Left cardiac atrium (tissue), 4 donors: ENCODE results near the gene NAT14. TPM values are rescaled to one million over a fixed set of nuclear protein-coding genes. Genes with fewer than 3 reads are reported as not detected.
A peak's percentile ranks its signal among the peaks of the same experiment; 100 is the strongest.
"Not testable (repeated sequence)": the region's sequence is repeated elsewhere in the genome, so short reads cannot be mapped to it uniquely, and the experiment has no call there.

Experiments
- ATAC-seq, 2 donors: fragments of 200-7000 bp; cut with Tn5 transposase; one replicate each; pipeline ENCODE4 v1.9.1; 2020; ENCODE audit warnings: mild to moderate bottlenecking in 2 of 2, moderate library complexity in 2 of 2
- DNase-seq: peaks from one replicate; pipeline ENCODE4 v3.0.0-alpha.2; 2020
- intact Hi-C, 2 donors: fragments of 100-400 bp; cut with DNase I; formaldehyde crosslinking; loops; one replicate each; pipeline versions ENCODE4 v1.14.1 to v1.15.1; 2022 to 2023
- total RNA-seq, 2 donors: library from RNA; stranded (reverse); fragmentation: NEBNext Ultra II Directional; extraction: Animal tissue kit (Norgen Biotek cat#: 25700); gene quantifications; one replicate each; pipeline ENCODE4 v1.2.1, GENCODE V29; 2021
- donor health status: DM: no; HTN: yes; CAD: no.
- donor health status: DM: no; HTN: yes; CAD: no; lungs with severe emphysema.
- donor health status: DM: yes; HTN: yes; CAD: no.
- donor health status: Dilated cardiomyopathy.

Gene NAT14
- total RNA-seq, 2 donors from 2014 or later, result 9.2 to 13.7 TPM

DNA sequence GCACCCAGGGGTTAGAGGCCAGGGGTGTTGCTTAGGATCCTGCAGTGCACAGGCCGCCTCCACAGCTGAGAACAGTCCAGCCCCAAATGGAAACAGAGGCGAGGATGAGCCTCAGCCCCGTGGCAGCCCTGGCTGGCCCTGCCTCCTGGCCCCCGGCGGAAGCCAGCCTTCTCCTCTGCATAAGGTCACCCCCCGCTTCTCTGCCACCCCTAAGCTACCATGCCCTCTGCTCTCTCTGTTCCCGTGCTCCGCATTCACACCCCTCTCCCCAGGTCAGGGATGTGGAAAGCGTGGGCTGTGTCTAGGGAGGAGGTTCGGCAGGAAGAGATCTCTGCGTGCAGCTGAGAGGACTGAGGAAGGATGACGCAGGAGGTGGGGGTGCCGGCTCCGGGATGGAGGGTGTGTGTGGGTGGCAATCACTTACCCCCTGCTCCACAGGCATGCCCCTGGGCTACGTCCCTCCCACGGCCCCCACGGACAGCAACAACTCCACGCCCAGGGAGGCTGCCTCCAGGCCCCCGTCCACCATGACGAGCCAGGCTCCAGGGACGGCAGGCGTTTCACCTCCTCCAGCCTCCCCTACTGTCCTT, 9.3 kb downstream of the NAT14 start:
- intact Hi-C loops, result no loop called here

DNA sequence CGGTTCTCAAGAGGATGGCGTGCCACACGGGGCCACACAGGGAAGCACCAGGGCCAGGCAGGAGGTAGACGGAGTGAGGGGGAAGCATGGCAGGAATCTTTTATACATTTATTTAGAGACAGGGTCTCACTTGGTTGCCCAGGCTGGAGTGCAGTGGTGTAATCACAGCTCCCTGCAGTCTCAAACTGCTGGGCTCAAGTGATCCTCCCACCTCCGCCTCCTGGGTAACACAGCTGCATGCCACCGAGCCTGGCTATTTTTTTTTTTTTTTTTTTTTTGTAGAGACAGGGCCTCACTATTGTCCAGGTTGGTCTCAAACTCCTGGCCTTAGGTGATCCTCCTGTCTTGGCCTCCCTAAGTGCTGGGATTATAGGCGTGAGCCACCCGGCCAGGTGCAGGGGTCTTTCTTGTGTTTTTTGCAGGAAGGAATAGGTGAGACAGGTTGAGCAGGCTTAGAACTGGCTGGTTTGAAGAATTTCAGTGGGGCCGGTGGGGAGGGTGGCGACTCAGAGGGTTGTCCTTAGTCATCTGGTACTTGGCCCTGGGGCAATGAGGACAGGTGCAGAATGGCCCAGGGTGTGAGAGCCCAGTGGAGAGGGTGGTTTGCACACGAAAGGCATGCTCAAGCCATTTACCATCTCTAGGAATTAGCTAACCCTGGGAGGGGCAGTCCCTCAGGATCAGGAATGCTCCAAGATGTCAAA, 10.8 kb downstream of the NAT14 start:
- no peak for DNase-seq

More for the DNA sequence above, 9.3 kb downstream of the NAT14 start:
- peak; percentile 73 to 77 for ATAC-seq
- DNase-seq, result peak; percentile 84

DNA sequence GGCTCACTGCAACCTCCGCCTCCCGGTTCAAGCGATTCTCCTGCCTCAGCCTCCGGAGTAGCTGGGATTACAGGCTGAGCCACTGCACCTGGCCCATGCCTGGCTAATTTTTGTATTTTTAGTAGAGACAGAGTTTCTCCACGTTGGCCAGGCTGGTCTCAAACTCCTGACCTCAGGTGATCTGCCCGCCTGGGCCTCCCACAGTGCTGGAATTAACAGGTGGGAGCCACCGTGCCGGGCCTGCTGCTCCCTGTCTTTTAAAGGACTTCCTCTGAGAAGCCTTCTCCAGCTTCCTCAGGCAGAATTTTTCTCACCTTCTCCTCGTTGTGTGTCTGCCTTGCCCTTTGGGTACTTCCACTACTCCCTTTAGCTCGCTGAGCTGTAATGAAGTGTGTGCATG, 11.8 kb downstream of the NAT14 start:
- intact Hi-C loops, ATAC-seq, DNase-seq: not testable (repeated sequence)

More for the DNA sequence above, 10.8 kb downstream of the NAT14 start:
- intact Hi-C loops, result no loop called here
- ATAC-seq, result no peak

DNA sequence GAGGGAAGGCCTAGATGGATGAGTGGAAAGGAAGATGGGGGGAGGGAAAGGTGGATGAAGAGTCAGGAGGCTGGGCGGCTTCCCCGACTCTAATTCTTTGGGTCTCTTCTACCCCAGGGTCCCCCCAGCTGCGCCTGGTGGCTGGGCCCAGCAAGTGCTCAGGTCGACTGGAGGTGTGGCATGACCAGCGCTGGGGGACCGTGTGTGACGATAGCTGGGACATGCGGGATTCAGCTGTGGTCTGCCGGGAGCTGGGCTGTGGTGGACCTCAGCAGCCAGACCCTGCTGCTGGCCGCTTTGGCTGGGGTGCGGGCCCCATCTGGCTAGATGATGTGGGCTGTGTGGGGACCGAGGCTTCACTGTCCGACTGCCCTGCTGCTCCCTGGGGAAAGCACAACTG, 12.8 kb downstream of the NAT14 start:
- DNase-seq, result no peak

DNA sequence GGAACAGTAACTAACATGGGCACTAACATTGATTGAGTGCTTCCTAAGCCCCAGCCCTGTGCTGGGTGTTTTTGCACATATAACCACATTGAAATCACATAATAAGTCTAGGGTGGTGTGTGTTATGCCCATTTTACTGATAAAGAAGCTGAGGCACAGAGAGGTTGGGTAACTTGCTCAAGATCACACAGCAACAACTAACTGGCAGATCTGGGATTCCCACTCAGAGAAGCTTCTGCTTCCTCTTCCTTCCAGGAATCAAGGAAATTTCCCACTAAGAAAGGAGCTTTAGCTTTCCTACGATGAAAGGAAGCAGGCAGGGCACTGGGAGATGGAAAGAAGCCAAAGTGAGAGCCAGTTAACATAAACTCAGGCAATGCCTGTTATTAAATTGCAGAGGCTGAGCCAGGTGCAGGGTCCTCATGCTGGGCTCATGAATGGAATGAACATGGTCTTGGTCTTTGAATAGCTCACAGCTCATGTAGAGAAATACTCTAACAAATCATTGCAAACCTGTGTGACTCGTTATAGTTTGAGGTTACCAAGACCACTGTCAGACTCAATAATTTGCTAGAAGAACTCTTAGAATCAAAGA, 13.4 kb downstream of the NAT14 start:
- ATAC-seq, result no peak
- intact Hi-C loops, result no loop called here
- DNase-seq, result no peak

More for the DNA sequence above, 12.8 kb downstream of the NAT14 start:
- intact Hi-C loops, result no loop called here
- ATAC-seq, result no peak

DNA sequence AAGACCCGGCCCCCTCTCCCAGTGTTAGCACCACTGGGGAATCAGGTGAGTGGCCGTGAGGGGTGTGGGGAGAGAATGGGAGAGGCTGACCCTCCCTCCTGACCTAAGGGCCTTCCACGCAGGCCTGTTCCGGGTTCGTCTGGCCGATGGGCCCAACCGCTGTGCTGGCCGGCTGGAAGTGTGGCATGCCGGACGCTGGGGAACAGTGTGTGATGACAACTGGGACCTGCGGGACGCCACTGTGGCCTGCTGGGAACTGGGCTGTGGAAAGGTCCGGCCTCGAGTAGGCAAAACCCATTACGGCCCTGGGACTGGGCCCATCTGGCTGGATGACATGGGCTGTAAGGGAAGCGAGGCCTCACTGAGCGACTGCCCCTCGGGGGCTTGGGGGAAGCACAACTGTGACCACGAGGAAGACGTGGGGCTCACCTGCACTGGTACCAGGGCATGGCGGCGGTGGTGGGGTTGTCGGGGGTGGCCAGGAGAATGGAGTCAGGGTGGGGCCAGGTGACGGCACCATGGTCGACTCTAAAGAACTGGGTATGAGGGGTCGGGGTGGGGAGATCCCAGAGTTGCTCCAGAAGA, 15.5 kb downstream of the NAT14 start:
- ATAC-seq, result no peak
- intact Hi-C loops, result loop anchor here in 1 of 2 donors (5.0 kb wide), 1 partner anchor 33 kb away; no protein-coding TSS in a partner anchor

DNA sequence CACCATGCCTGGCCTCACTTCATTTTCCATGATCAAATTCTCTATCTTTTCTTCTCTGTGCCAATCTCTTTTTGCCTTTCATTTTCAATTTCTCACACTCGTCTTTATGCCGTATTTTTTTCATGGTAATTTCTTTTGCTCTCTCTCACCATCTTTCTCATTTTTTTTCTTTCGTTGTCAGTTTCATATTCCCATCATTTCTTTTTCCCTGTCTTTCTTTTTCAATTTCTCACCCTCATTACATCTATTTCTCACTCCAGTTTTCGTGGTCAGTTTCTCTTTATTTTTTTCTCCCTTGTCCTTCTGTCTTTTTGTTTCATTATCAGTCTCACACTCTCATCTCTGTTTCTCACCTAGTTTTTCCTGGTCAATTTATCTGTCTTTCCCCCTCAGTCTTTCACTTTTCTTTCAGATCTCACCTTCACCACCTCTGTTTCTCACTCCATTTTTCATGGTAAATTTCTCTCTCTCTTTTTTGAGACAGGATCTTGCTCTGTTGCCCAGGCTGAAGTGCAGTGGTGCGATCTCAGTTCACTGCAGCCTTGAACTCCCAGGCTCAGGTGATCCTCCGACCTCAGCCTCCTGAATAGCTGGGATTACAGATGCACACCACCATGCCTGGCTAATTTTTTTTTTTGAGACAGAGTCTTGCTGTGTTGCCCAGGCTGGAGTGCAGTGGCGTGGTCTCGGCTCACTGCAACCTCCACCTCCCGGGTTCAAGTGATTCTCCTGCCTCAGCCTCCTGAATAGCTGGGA, 17.4 kb downstream of the NAT14 start:
- ATAC-seq, result no peak
- intact Hi-C loops, result loop anchor here in 1 of 2 donors (5.0 kb wide), 1 partner anchor 35 kb away; no protein-coding TSS in a partner anchor
- DNase-seq, result no peak

More for the DNA sequence above, 15.5 kb downstream of the NAT14 start:
- DNase-seq, result no peak

DNA sequence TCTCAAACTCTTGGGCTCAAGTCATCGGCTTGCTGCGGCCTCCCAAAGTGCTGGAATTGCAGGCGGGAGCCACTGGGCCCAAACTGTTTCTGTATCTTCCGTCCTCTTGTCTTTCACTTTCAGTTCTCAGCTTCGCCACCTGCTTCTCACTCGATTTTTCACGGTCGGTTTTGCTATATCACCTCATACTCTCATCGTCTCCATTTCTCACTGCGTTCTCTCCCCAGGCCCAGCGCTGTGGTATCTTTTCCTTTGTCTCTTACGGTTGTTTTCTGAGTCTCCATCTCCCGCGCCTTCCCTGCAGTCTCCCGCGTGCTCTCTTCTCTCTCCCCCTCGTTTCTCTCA, 18.1 kb downstream of the NAT14 start:
- DNase-seq, result no peak
- ATAC-seq, result no peak
- intact Hi-C loops, result loop anchor here in 1 of 2 donors (5.0 kb wide), 1 partner anchor 36 kb away; no protein-coding TSS in a partner anchor

DNA sequence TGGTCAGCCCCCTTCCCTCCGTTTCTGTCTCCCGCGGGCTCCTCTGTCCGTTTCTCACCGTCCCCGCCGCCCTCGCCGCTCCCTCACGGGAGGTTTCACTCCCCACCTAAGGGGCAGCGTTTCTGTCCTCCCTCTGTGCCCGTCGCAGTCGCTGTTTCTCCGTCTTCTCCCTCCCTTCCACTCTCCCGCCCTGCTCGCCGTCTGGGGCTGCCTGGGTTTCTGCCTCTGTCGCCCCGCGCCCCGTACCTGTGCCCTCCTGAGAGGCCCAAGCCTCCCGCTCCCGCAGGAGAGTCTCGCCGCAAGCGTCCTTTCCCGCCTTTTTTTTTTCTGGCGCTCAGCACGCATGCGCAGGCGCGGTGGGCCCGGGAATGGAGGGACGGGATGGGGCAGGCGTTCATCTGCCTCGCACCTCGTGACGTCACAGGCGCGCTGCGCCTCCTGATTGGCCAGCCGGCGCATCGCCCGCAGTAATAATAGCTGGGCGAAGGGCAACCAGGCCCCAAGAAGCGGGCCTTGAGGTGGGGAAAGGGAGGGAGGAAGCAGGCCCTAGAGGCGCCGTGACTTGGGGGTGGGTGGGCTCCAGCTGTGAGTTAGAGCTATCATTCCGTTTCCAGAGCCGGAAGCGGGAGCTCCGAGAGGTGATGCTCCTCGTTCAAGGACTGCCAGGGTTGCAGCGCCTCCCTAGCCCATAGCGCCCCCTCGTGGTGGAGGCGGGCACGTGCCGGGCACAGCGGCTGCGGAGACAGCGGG, 18.7 kb downstream of the NAT14 start:
- DNase-seq (peak; percentile 96), ATAC-seq (peak; percentile 97 to 99)
- intact Hi-C loops, result loop anchor here (2.0 to 5.0 kb wide), 2 partner anchors 36 to 37 kb away; no protein-coding TSS in a partner anchor

DNA sequence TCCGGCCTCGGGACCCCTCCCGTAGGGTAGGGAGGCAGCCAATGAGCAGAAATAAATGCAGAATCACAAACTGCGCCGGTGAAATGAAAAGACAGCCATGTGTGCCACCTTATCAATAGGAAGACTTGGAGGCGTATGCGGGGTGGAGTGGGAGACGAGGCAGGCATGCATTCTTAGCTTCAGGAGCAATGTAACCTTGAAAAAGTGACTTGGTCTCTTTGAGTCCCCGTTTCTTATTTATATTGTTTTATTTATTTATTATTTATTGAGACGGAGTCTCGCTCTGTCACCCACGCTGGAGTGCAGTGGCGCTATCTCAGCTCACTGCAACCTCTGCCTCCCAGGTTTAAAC, 19.2 kb downstream of the NAT14 start:
- ATAC-seq (no peak), DNase-seq (no peak)
- intact Hi-C loops, result loop anchor here (2.0 to 5.0 kb wide), 2 partner anchors 37 kb away; no protein-coding TSS in a partner anchor

DNA sequence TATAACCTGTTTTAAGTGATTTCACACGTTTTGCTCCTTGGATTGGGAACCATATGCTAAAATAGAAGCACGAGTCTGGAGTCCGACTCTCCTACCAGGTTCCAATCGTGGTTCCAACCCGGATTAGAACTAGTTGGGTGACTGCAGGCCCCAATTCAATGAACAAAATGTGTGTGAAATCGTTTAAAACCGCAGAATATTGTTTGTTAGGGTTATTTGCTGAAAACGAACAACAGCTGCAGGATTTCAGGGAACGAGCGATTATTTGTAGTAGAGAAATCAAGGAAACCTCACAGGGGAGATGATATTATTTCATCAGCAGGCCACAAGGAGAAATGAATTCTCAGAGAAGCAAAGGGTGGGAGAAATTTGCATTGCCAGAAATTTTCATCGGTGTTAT, 20.0 kb downstream of the NAT14 start:
- intact Hi-C loops, result loop anchor here (2.0 to 5.0 kb wide), 2 partner anchors 38 kb away; no protein-coding TSS in a partner anchor

DNA sequence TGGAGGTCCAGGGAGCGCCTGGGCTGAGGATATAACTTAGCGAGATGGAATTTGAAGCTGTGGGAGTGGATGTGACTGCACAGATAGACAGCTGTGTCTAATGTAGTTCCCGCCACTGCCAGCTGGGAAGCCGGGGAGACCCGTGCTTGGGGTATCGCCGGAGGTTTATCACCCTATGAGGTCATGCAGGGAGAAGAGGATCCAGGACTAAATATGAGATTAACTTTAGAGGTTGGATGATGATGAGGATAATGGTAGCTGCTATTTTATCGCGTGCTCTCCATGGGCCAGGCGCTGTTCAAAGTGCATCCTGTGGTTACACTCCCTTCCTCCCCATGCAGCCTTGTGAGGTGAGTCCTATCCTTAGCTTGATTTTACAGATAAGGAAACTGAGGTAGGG, 23.1 kb downstream of the NAT14 start:
- no peak for DNase-seq
- no peak for ATAC-seq
- intact Hi-C loops, result no loop called here

More for the DNA sequence above, 20.0 kb downstream of the NAT14 start:
- ATAC-seq (no peak), DNase-seq (no peak)

DNA sequence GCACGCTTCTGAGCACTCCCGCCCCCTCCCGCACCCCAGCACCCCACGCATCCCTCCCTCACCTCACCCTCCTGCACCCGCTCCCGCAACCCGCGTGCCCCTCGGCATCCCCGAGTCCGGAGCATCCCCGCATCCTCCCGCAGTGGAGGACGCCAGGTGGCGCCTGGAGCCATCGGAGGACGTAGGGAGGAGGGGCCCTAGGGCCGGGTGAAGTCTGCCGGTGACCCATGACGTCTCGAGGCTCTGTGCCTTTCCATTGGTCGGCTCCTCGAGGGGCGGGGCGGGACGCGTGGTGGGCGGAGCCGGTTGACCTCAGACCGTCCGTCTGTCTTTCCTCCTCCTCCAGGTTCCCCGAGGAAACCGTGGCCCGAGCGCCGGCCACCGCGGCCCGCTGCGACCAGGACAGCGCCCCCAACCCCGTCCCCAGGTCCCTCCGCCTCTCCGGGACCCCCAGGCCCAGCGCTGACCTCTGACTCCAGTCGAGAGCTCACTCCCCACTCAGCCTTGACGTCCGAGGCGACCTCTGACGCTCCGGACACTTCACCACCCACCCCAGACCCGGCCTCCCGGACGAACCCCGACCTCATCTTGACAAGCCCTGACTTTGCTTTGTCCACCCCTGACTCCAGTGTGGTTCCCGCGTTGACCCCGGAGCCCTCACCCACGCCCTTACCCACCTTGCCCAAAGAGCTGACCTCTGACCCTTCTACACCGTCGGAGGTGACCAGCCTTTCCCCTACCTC, 32.1 kb downstream of the NAT14 start:
- peak; percentile 98 for ATAC-seq
- intact Hi-C loops, result loop anchor here (2.0 to 10.0 kb wide), 4 partner anchors 88 to 118 kb away; partner anchors contain the start of genes ZNF865 (in 2 of the 2) and ZNF524 (in 1 of the 2)
- peak; percentile 94 for DNase-seq

DNA sequence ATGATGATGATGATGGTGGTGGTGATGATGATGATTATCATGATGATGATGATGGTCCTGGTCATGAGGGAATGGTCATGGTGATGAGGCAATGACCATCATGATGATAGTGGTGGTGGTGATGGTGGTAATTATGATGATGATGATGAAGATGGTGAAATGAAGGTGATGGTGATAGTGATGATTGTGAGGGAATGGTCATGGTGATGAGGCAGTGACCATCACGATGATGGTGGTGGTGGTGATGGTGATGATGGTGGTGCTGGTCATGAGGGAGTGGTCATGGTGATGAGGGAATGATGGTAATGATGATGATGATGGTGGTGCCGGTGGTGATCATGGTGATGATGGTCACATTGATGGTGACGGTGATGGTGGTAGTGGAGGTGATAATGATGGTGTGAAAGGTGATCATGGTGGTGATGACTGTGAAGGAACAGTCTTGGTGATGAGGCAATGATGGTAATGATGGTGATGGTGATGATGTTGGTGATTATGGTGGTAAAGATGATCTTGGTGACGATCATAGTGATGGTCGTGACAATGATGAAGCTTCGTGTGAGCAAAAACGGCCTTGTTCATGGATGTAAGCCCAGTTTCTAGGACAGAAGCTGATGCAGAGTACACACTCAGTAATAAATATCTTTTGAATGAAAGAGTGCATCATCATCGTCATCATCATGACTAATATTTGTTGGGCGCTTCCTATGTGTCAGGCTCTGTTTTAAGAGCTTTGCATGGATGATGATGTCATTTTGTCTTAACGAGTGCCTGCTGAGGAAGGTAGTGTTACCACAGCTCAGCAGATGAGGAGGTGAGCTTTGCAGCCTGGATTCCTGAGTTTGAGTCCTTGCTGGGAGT, 34.7 kb downstream of the NAT14 start:
- ATAC-seq, result no peak
- intact Hi-C loops, result loop anchor here (5.0 to 10.0 kb wide), 3 partner anchors 85 to 115 kb away; partner anchors contain the start of genes ZNF865 (in 2 of the 2) and ZNF524 (in 1 of the 2)
- no peak for DNase-seq

DNA sequence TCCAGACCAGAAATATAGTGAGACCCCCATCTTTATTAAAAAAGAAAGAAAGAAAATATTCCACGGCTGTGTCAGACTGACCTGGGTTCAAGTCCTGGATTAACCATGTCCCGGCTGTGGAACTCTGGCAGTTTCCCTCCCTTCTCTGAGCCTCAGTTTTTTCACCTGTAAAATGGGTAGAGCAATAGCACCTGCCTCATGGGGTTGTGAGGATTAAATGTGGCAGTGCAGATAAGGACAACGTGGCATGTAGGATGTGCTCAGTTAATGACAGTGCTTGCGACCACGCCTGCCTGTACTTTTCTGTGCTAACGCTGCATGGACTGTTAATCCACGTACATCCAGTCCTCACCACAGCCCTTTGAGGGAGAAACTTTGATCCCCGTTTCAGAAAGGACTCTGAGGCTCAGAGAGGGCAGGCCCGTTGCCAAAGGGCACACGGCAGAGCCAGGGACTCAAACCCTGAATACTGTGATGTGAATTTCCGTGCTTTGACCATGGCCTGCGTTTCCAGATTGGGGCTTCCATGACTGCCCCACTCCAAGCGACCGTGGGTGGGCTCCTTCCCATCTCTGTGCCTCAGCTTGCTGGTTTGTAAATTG, 35.8 kb downstream of the NAT14 start:
- ATAC-seq, result no peak
- intact Hi-C loops, result no loop called here
- no peak for DNase-seq
